Ascending aorta (tissue), 2 donors: ENCODE results near the gene NCSTN. TPM values are rescaled to one million over a fixed set of nuclear protein-coding genes. Genes with fewer than 3 reads are reported as not detected.

Experiments used
- DNase-seq, 2 donors: peaks; one replicate each; pipeline ENCODE4 v3.0.0-alpha.2; 2019; ENCODE audit warnings: low spot score in 2 of 2
- H3K27ac ChIP-seq, 2 donors: fragments of 200-600 bp; sonication (generic); one replicate each; pipeline ENCODE4 v1.5.1; 2016 to 2017; ENCODE audit warnings: mild to moderate bottlenecking in 1 of 2
- H3K27me3 ChIP-seq: fragments of 200-600 bp; sonication (generic); one replicate; pipeline ENCODE4 v1.5.1; 2017
- H3K36me3 ChIP-seq, 2 donors: fragments of 200-600 bp; sonication (generic); one replicate each; pipeline ENCODE4 v1.5.1; 2016
- H3K4me1 ChIP-seq, 2 donors: fragments of 200-600 bp; sonication (generic); one replicate each; pipeline ENCODE4 v1.5.1; 2016 to 2017; ENCODE audit warnings: mild to moderate bottlenecking in 1 of 2
- H3K4me3 ChIP-seq, 2 donors: fragments of 200-600 bp; sonication (generic); one replicate each; pipeline ENCODE4 v1.5.1; 2016 to 2017; ENCODE audit warnings: mild to moderate bottlenecking in 1 of 2
- H3K9me3 ChIP-seq, 2 donors: fragments of 200-600 bp; sonication (generic); one replicate each; pipeline ENCODE4 v1.5.1; 2016
- intact Hi-C: fragments of 100-400 bp; cut with DNase I; formaldehyde crosslinking; loops from one replicate; pipeline ENCODE4 v1.15.1; 2023
- total RNA-seq: library from RNA; depleted of rRNA; stranded (reverse); fragments of >200 nt; gene quantifications from one replicate; pipeline ENCODE4 v1.1.0, GENCODE V29; 2016
- TF ChIP-seq, protein P1 (sequence below), 3 experiments: fragments of 200-600 bp in 2 of 3; fragments of 450-650 bp in 1 of 3; sonication (generic) in 2 of 3; IDR thresholded peaks; one replicate each; pipeline ENCODE4 v1.5.1; 2016 to 2019; ENCODE audit warnings: antibody characterized with exemption in 3 of 3, mild to moderate bottlenecking in 1 of 3, moderate library complexity in 1 of 3

The NCSTN gene
- total RNA-seq, 1 donor from 2014 or later = 141 TPM

DNA sequence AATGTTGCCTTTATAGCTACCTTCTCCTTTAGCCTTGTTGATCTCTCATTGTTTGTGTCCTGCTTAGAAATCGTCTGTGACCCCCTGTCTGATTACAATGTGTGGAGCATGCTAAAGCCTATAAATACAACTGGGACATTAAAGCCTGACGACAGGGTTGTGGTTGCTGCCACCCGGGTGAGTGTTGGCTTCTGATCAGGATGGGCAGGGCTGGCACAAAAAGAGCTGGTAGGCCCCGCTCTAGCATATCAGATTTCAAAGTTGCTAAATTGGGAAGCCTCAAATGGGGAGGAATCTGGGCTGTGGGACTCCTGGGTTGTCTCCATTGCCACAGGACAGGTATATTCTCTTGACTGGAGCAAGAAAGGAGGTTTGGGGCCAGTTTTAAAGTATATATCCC, 8.4 kb downstream of the NCSTN start:
- H3K4me3 ChIP-seq = no peak overlapping the region
- no peaks in the 10 kb centered on the region for H3K27me3 ChIP-seq
- no peaks in the 10 kb centered on the region for H3K4me1 ChIP-seq
- no peak overlapping the region for H3K27ac ChIP-seq
- intact Hi-C loops = no loop called here
- no peak for DNase-seq
- TF ChIP-seq, protein P1, sequence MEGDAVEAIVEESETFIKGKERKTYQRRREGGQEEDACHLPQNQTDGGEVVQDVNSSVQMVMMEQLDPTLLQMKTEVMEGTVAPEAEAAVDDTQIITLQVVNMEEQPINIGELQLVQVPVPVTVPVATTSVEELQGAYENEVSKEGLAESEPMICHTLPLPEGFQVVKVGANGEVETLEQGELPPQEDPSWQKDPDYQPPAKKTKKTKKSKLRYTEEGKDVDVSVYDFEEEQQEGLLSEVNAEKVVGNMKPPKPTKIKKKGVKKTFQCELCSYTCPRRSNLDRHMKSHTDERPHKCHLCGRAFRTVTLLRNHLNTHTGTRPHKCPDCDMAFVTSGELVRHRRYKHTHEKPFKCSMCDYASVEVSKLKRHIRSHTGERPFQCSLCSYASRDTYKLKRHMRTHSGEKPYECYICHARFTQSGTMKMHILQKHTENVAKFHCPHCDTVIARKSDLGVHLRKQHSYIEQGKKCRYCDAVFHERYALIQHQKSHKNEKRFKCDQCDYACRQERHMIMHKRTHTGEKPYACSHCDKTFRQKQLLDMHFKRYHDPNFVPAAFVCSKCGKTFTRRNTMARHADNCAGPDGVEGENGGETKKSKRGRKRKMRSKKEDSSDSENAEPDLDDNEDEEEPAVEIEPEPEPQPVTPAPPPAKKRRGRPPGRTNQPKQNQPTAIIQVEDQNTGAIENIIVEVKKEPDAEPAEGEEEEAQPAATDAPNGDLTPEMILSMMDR (IDR thresholded peaks at IDR 0.05) = no peak
- peaks cover 77 to 94% of the 10 kb centered on the region in 2 donors for H3K36me3 ChIP-seq
- no peaks in the 10 kb centered on the region for H3K9me3 ChIP-seq

DNA sequence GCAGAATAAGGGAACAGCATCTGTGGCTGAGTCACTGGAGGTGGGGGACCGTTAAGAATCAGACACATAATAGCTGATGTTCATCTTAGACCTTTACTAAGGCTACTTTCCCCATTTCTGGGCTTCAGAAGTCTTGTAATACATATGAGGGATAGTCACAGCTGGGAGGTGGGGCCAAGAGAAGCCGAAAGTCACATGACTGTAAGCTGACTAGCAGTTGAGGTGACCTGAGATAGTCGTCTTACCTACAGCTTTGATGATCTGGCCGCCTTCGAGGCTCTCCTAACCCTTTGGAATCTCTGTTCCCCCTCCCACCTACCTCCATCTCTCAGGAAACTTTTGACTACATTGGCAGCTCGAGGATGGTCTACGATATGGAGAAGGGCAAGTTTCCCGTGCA, 9.4 kb downstream of the NCSTN start:
- Histone ChIP-seq H3K27me3 (no peaks in the 10 kb centered on the region), H3K36me3 (peaks cover 86 to 99% of the 10 kb centered on the region in 2 donors), H3K4me3 (no peak overlapping the region), H3K9me3 (no peaks in the 10 kb centered on the region), H3K27ac (no peak overlapping the region), H3K4me1 (no peaks in the 10 kb centered on the region)
- no peak for DNase-seq
- intact Hi-C loops = no loop called here
- TF ChIP-seq, protein P1 (IDR thresholded peaks at IDR 0.05) = no peak

DNA sequence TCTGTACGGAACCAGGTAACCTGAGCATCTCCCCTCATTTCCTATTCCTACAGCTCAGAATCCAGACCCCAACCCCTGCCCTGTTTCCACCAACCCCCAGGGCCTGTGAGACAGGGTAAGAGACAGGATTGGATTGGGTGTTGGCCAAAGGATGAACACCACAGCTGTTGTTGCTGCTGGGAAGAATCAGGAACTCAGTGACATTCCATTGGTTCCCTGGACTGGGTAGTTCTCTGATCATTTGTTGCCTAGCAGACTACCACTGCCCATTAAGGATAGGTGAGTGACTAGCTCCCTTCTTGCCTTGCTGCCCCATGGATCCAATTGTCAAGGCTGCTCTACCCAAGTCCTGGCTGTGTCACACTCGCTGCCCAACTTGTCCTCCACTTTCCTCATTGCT, 10.0 kb downstream of the NCSTN start:
- TF ChIP-seq, protein P1 (IDR thresholded peaks at IDR 0.05) = no peak
- no peak for DNase-seq
- Histone ChIP-seq H3K4me3 (no peak overlapping the region), H3K9me3 (no peaks in the 10 kb centered on the region), H3K27ac (no peak overlapping the region), H3K27me3 (no peaks in the 10 kb centered on the region), H3K36me3 (peaks cover 92 to 99% of the 10 kb centered on the region in 2 donors), H3K4me1 (no peaks in the 10 kb centered on the region)
- intact Hi-C loops = no loop called here

DNA sequence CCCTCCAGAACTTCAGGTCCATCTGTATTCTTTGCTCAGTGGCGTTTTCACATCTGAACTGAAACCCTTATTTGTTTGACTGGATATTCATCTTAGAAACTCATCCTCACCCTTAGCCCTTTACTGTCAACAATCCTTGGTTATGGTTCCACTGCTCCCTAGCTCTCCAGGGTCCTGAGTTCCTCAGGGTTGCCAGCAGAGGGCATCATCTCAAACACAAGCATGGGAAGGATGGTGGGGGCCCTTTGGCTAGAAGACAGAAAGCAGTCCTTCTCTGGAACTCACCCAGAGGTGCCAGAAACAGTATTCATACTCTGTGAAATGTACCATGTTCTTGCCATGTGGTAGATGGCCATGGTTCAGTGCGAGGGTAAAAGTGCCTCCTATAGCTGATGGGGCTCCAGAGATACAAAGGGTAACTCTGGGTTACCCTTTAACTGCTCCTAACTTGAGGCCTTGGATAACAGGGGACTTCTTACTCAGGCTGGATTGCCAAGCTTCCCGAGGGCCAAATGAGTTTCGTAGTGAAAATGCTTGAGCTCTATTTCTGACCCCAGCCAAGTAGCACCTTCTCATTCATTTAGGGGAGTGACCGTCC, 11.3 kb downstream of the NCSTN start:
- Histone ChIP-seq H3K9me3 (no peaks in the 10 kb centered on the region), H3K4me3 (no peak overlapping the region), H3K27ac (no peak overlapping the region), H3K4me1 (no peaks in the 10 kb centered on the region), H3K36me3 (peaks cover 90 to 98% of the 10 kb centered on the region in 2 donors), H3K27me3 (no peaks in the 10 kb centered on the region)
- intact Hi-C loops = no loop called here
- TF ChIP-seq, protein P1 (IDR thresholded peaks at IDR 0.05) = peak in 1 of 3 experiments; percentile 8
- no peak for DNase-seq

DNA sequence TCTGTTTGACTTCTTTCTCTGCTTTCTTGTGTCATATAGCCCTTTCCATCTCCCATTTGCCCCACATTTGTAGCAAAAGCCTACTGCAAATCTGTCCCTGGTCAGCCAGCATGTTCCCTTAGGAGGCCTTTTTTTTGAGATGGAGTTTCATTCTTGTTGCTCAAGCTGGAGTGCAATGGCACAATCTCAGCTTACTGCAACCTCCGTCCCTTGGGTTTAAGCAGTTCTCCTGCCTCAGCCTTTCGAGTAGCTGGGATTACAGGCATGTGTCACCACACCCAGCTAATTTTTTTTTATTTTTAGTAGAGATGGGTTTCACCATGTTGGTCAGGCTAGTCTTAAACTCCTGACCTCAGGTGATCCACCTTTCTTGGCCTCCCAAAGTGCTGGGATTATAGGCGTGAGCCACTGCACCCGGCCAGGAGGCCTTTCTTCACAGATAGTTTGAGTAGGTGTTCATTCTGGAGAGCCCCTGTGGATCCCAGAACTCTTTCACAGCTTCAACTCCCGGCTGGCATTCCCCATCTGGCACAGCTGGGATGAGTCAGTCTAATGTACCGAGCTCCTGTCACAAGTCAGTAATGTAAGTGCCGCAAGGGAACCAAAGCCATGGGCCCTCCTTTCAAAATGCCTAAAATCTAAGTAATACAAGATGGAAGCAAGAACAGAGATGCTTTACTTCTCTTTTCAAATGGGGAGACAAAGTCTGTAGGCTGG, 14.3 kb downstream of the NCSTN start:
- Histone ChIP-seq H3K9me3 (no peaks in the 10 kb centered on the region), H3K4me3 (no peak overlapping the region), H3K27ac (no peak overlapping the region), H3K36me3 (peaks cover 63 to 80% of the 10 kb centered on the region in 2 donors), H3K4me1 (no peaks in the 10 kb centered on the region), H3K27me3 (no peaks in the 10 kb centered on the region)
- DNase-seq = no peak
- TF ChIP-seq, protein P1 (IDR thresholded peaks at IDR 0.05) = no peak
- intact Hi-C loops = no loop called here
